ENCODE results near the gene MYEOV. TPM values are rescaled to one million over a fixed set of nuclear protein-coding genes. Genes with fewer than 3 reads are reported as not detected.

The MYEOV gene
- total and polyA plus RNA-seq, 2 of the 8 experiments (the other 6 are each of a cell fraction or from before 2014, with no cell fraction given): 0.44 to 0.67 TPM

GRCh38 chr11:69325446-69325845, 31.5 kb downstream of the MYEOV start (continued):
- TF ChIP-seq RNF2 (IDR thresholded peaks at IDR 0.05; ENCODE audit: borderline replicate concordance, low read depth, low read length, missing control alignments, poor library complexity, severe bottlenecking) (no peak), GABPA (IDR thresholded peaks at IDR 0.05; ENCODE audit: borderline replicate concordance, insufficient read depth, low read length) (no peak), BCL11A (IDR thresholded peaks at IDR 0.05; ENCODE audit: low read depth in 2 of 2, low read length in 2 of 2) (no peak), CREB1 (IDR thresholded peaks at IDR 0.05) (no peak)

Data from H1 (cell line).